ENCODE measurements around the gene YTHDF1.

Gene YTHDF1

GRCh38 chr20:63228806-63229205, 12.9 kb upstream of the YTHDF1 start:
- Histone ChIP-seq H3K27ac (ENCODE audit: extremely low read depth, low read depth, low read length) (no peak overlapping the region), H3K9me3 (ENCODE audit: control insufficient read depth, insufficient read depth, low read depth, low read length) (no peaks in the 10 kb centered on the region), H3K36me3 (ENCODE audit: control insufficient read depth in 2 of 2, insufficient read depth in 1 of 2, low read length in 2 of 2) (no peaks in the 10 kb centered on the region), H3K4me3 (ENCODE audit: low read depth, low read length) (no peak overlapping the region), H3K4me1 (ENCODE audit: control insufficient read depth, insufficient read depth, low read length) (peaks cover 4% of the 10 kb centered on the region)
- ChIA-PET POLR2A (no interaction called here), CTCF (interaction anchor here (0.6 kb wide), 1 partner anchor 206 kb away, joined by 4 read pairs; no protein-coding TSS in a partner anchor)
- no peak for TF ChIP-seq ZNF146 (tag by site-specific recombination; IDR thresholded peaks at IDR 0.05)
- TF ChIP-seq ZBTB48 (tag by site-specific recombination; IDR thresholded peaks at IDR 0.05) = no peak
- no peak for TF ChIP-seq TRIM28 (IDR thresholded peaks at IDR 0.05; ENCODE audit: borderline replicate concordance, low read length)
- TF ChIP-seq, protein P1, sequence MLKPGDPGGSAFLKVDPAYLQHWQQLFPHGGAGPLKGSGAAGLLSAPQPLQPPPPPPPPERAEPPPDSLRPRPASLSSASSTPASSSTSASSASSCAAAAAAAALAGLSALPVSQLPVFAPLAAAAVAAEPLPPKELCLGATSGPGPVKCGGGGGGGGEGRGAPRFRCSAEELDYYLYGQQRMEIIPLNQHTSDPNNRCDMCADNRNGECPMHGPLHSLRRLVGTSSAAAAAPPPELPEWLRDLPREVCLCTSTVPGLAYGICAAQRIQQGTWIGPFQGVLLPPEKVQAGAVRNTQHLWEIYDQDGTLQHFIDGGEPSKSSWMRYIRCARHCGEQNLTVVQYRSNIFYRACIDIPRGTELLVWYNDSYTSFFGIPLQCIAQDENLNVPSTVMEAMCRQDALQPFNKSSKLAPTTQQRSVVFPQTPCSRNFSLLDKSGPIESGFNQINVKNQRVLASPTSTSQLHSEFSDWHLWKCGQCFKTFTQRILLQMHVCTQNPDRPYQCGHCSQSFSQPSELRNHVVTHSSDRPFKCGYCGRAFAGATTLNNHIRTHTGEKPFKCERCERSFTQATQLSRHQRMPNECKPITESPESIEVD (tag by site-specific recombination; IDR thresholded peaks at IDR 0.05) = no peak
- no peak for TF ChIP-seq ZNF24 (tag by site-specific recombination; IDR thresholded peaks at IDR 0.05)
- TF ChIP-seq ZNF664 (tag by site-specific recombination; IDR thresholded peaks at IDR 0.05) = no peak
- TF ChIP-seq ZNF701 (tag by site-specific recombination; IDR thresholded peaks at IDR 0.05) = no peak
- no peak for TF ChIP-seq ZNF530 (tag by site-specific recombination; IDR thresholded peaks at IDR 0.05; ENCODE audit: low read depth)
- TF ChIP-seq ZNF521 (tag by site-specific recombination; IDR thresholded peaks at IDR 0.05) = no peak
- TF ChIP-seq ZNF416 (tag by site-specific recombination; IDR thresholded peaks at IDR 0.05) = no peak
- TF ChIP-seq BCL11B (tag by site-specific recombination; IDR thresholded peaks at IDR 0.05; ENCODE audit: low read depth) = no peak
- TF ChIP-seq, protein P2, sequence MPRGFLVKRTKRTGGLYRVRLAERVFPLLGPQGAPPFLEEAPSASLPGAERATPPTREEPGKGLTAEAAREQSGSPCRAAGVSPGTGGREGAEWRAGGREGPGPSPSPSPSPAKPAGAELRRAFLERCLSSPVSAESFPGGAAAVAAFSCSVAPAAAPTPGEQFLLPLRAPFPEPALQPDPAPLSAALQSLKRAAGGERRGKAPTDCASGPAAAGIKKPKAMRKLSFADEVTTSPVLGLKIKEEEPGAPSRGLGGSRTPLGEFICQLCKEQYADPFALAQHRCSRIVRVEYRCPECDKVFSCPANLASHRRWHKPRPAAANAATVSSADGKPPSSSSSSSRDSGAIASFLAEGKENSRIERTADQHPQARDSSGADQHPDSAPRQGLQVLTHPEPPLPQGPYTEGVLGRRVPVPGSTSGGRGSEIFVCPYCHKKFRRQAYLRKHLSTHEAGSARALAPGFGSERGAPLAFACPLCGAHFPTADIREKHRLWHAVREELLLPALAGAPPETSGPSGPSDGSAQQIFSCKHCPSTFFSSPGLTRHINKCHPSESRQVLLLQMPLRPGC (tag by site-specific recombination; IDR thresholded peaks at IDR 0.05) = no peak
- TF ChIP-seq KLF9 (tag by site-specific recombination; IDR thresholded peaks at IDR 0.05; ENCODE audit: low read depth) = no peak
- TF ChIP-seq ZBTB17 (tag by site-specific recombination; IDR thresholded peaks at IDR 0.05) = no peak
- no peak for TF ChIP-seq ZNF585B (tag by site-specific recombination; IDR thresholded peaks at IDR 0.05)

DNA sequence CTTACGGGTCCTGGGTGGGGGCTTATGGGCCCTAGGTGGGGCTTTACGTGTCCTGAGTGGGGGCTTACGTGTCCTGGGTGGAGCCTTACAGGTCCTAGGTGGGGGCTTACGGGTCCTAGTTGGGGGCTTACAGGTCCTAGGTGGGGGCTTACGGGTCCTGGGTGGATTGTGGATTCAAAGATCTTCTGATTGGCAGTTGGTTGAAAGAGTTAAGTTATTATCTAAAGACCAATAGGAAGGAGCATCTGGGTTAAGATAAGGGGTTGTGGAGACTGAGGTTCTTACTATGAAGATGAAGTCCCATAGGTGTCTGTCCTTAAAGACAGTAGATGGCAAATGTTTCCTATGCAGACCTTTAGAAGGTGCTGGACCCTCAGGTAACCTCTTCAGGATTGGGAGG, 11.3 kb upstream of the YTHDF1 start:
- H3K9me3 ChIP-seq (ENCODE audit: control insufficient read depth, insufficient read depth, low read depth, low read length) = no peaks in the 10 kb centered on the region
- H3K4me3 ChIP-seq (ENCODE audit: low read depth, low read length) = no peak overlapping the region
- TF ChIP-seq ZNF692 (tag by site-specific recombination; IDR thresholded peaks at IDR 0.05) (no peak), ZNF335 (tag by site-specific recombination; conservative IDR thresholded peaks at IDR 0.05) (peak; percentile 96)
- H3K36me3 ChIP-seq (ENCODE audit: control insufficient read depth in 2 of 2, insufficient read depth in 1 of 2, low read length in 2 of 2) = no peaks in the 10 kb centered on the region
- no peak overlapping the region for H3K27ac ChIP-seq (ENCODE audit: extremely low read depth, low read depth, low read length)
- CTCF ChIA-PET = interaction anchor here (0.6 to 5.4 kb wide), 2 partner anchors 64 to 120 kb away, joined by 3 to 85 read pairs; partner anchors contain the start of gene COL20A1
- peaks cover 4% of the 10 kb centered on the region for H3K4me1 ChIP-seq (ENCODE audit: control insufficient read depth, insufficient read depth, low read length)
- POLR2A ChIA-PET = no interaction called here
